Activated CD8-positive, alpha-beta memory T cell treated with anti-CD3 and anti-CD28 coated beads for 24 hours (primary cell): Measurements from ENCODE around the gene JAG1.

Source experiments
- DNase-seq: peaks from one replicate; pipeline ENCODE4 v3.0.0-alpha.2; 2020

Gene JAG1

DNA sequence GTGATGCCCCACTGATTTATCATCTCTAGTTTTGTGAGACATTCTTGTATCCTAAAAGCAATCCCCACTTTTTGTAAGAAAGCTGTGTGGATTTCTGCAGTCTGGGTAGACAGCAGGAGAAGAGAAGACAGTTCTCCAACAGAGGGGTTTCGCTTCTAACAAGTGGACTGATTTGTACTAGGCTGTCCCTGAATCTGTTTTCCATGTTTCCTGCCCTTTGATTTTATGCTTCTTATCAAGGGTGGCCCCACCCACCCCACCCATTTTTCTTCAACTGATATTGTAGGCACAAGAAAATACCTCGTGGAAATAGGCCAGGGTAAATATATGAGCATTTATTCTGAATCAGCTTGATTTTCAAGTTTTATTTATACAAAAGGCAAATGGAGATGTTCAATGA, 25.7 kb upstream of the JAG1 start:
- DNase-seq, result no peak

DNA sequence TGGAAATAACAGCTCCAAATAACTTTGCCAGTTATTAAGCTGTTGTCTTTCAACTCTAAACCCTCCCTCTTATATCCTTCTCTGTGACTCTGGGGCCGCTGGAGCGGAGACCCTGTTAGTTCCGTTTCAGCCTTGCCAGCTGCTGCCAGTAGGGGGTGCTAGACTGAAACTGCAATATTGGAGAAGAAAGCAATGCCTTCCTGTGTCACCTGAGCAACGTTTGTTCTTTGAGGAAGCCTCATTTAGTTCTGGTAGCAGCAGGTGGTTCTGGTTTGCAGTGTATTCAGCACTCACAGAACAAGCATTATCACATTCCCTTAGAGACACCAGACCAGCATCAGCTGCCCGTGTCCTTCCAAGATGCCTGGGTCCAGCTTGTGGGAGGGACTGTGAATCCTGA, 22.9 kb upstream of the JAG1 start:
- no peak for DNase-seq

DNA sequence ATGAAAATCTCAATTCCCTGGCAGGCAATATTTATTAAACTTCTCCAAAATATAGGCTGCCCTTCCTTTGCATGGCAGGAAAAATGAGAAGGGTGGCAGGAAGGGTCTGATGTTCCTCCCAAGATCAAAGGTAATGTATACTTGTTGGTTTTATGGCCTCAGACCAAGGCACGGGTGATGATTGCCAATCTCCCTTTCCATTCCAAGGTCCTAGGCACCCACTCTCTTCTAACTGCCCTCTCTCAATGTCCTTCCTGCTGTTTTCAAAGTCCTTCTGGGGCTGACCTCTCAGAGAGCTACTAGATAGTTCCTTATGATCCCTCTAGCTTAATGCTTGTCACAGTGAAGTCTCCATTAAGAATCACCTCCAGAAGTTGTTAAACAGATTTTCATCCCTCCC, 15.6 kb upstream of the JAG1 start:
- DNase-seq, result no peak

DNA sequence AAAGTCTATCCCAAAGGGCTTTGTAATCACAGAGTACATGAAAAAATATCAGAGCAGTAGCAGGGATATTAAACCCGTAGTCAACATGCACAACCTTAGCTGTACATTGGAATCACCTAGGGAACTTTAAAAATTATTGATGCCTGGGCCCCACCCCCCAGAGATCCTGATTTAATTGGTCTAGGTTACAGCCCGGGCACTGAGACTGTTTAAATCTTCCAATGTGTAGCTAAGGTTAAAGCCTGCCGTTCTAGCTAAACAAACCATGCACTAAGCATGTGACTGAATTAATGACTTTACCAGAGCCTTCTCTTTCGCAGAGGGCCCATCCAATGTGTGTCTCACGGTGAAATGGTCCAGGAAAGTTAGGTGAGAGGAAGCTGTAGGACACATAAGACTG, 14.1 kb upstream of the JAG1 start:
- no peak for DNase-seq

DNA sequence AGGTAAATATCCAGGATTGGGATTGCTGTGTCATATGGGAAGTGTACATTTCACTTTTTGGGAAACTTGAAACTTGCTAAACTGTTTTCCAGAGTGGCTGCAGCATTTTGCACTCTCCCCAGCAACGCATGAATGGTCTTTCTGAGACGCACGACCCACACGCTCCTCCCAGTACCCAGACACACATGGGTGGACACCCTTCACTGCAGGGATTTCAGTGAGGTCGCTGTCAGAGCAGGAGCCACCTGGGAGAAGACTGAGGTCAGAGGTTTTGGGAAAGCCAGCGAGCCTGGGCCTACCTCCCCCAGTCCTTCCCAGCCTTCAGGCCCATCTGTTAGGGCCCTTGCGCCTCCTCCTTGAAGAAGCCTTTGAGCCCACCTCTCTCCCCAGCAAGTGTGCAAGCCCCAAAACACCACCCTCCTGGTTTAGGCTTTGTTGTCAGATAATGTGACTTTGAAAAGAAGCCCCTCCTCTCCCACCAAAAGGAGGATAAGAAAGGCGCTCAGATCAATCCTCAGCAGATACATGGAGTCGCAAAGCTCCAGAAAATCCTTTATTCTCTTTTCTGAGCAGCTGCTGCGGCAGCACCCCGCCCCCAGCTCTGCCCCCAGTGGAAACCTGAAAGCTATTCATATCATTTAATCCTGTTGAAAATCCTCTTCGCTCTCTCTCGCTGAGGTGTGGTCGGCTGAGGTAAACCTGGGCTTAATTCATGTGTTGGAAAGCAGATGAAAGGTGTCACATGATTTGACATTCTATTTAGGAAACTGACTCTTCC, 12.7 kb upstream of the JAG1 start:
- no peak for DNase-seq

DNA sequence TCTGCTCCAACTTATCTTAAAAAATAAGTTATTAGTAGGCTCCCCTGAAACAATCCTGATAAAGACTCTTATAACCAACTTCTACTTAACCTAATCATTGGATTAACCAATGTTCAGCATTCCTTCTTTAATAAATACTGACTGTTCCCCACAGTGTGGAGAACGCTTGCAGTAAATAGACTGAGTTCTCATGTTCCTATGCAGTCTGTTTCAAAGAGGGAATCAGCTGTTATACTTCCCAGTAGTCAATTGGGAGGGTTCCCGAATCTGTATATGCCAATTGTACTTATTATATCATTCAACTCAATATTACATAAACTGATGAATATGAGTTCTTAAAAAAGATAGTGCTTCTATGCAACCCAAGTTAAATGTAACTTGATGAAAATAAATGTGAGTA, 9.7 kb upstream of the JAG1 start:
- DNase-seq, result no peak

DNA sequence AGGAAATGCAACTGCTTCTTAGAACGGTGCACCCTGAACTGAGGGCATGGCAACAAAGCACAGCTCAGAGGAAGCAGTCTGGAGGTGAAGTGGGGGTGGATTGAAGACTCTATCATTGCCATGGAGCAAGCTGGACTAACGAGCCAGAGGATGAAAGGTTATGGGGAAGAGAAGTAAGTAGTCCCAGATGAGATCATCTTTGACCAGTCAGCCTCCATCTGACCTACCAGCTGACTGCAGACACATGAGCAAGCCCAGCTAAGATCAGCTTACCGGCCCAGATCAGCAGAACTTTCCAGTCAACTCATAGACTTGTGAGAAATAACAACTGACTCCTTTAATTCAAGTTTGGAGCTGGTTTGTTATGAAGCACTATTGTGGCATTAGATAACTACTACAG, 9.1 kb upstream of the JAG1 start:
- no peak for DNase-seq

DNA sequence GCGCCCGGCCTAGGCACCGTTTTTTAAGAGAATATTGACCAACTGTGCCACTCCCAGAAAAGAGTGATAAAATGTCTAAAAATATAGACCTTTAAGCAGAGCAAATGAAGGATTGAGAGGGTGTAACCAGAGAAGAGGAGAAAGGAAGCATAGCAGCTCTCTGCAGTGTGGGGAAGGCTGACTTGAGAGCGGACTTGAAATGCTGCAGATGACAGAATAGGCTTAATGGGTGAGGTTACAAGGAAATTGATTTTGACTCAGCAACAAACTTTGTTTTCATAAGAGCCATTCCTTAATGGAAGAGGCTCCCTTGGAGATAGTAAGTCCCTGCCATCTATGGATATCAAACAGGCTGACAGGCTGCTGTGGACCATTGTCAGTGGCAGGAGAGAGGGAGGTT, 7.7 kb upstream of the JAG1 start:
- DNase-seq, result no peak

DNA sequence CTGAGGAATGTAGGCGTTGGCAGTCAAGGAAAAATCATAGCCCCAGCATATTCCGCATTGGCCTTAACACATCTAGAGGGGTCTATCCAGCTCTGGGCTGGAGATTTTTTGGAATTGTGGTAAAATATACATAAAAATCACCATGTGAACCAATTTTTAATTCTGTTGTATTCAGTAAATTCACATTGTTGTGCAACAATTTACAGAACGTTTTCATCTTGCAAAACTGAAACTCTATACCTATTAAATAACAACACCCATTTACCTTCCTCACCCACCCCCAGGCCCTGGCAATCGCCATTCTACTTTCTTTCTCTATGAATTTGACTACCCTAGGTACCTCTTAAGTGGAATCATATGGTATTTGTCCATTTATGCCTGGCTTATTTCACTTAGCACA, 6.8 kb upstream of the JAG1 start:
- DNase-seq, result no peak

DNA sequence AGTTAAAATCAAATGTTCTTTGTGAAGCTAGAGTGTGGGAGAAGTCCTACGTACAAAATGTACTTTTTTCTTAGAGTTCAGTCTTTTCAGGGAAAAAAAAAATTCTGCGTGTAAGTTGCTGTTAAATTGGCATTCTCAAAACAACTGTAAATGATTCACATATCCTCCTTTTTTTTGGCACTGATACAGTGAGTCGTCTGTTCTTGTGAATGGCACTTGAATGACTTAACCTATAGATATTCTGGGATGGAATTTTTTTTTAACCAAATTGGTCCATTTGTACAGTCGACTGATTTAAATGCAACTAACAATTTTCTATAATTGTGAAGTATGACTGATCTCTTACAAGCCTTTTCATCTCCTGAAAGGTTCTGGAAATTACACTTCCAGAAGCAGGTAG, 5.5 kb upstream of the JAG1 start:
- no peak for DNase-seq

DNA sequence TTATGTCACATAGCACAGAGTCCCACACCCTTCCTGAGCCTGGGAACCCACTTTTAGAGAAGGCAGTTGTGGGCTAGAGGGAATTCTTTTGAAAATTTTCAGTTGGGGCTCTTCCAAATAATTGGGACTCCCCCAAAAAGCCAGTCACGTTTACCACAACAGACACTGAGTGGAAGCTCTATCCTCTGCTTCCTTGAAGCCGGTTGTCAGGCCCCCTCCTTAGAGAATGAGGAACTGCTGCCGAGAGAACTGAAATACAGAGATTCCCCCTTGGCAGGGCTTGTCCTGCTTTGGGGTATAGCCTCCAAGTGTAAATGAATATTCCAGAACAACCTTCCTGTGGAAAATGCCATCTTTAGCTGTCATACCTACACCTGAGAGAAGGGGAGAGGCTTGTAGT, 2.7 kb upstream of the JAG1 start:
- DNase-seq, result no peak

DNA sequence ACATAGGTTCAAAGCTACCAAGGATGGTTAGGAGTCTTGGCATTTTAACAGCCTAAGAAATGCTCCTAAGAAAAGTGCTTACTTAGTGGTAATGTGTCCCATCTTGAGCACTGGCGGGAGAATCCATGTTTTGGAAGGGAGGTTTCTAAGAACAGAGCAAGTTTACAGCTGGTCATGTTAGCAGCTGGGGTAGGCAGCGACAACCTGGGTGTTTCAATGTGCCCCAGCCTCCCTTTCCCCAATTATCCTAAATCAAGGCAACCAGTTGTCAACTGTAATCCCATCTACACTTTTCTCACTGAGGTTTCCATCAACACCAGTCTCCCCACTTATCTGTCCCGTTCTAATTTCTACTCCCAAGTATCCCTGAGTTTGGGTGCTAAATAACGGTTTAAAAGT, 1.6 kb upstream of the JAG1 start:
- no peak for DNase-seq

DNA sequence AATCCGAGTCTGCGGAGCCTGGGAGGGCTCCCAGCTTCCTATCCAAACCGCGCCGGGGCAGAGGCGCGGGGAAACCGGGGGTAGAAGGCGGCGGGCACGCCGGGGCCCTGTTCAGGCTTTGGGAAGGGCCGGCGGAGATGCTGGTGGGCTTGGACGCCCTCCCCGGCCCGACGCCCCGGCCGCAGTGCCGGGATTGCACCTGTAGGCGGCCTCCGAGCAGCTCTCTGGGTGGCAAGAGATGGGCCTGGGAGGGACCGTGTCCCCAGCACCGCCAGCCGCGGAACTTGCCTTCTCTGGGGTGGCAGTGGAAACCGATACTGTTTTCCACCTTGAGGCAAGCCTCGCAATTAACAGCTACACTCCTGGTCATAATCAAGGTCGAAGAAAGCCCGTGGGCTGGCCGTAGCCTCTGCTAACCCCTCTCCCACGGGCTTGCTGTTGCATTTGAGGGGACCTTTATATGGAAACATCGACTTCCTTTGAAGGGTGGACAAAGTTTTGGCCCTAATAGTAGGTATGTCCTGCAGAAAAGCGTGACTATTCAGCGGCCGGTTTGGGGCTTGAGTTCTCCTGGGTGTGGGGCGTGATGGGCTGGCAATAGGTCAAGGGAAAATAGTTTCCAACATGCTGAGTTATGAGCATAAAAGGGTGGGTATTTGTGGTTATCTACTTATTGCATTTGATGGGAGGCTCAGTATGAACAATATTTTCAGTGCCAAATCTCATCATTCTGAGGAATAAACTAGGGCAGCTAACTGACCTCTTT, 1.1 kb upstream of the JAG1 start:
- peak; percentile 61 for DNase-seq

DNA sequence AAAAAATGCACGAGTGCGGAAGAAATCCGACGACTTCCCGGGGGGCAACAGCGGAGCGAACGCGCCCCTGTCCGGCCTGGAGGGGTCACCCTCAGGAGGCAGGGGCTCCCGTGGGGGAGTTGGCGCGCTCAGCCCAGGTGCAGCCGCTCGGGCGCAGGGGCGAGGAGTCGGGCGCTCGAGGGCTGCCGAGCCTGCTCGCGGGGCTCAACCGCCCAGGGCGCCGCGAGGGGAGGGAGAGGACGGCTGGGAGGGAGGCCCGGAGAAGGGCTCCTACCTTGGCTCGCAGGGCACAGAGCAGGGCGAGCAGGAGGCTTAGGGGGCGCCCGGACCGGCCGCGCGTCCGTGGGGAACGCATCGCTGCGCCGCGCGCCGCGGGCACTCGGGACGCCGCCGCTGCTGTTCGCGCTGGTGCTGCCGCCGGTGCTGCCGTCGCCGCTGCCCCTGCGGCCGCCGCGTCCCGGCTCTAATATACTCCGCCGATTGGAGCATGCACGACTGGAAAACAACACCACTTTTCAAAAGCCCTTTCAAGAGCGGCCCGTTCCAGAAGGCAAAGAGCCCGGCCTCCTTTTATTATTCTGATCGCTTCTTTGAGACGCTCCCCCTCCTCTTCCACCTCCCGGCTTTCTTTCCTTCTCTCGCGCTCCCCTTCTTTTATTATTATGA, 490 bp downstream of the JAG1 start:
- peak; percentile 62 for DNase-seq

DNA sequence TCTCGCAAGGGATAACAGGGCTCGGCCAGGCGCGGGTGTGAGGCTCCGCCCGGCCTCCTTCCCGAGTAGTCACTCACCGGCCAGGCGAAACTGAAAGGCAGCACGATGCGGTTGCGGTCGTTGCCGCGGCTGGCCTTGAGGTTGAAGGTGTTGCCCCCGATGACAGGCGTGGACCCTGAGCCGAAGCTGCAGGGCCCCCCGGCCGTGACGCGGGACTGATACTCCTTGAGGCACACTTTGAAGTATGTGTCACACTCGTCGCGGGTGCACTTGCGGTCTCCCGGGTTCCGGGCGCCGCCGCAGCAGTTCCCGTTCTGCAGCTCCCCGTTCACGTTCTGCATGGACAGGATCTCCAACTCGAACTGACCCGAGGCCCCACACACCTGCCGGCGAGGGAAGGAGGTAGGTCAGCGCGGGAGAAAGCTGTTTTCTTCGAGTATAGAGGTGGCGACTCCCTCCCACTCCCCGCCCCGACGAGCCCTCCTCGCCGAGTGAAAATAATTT, 1.1 kb downstream of the JAG1 start:
- DNase-seq, result peak; percentile 73

DNA sequence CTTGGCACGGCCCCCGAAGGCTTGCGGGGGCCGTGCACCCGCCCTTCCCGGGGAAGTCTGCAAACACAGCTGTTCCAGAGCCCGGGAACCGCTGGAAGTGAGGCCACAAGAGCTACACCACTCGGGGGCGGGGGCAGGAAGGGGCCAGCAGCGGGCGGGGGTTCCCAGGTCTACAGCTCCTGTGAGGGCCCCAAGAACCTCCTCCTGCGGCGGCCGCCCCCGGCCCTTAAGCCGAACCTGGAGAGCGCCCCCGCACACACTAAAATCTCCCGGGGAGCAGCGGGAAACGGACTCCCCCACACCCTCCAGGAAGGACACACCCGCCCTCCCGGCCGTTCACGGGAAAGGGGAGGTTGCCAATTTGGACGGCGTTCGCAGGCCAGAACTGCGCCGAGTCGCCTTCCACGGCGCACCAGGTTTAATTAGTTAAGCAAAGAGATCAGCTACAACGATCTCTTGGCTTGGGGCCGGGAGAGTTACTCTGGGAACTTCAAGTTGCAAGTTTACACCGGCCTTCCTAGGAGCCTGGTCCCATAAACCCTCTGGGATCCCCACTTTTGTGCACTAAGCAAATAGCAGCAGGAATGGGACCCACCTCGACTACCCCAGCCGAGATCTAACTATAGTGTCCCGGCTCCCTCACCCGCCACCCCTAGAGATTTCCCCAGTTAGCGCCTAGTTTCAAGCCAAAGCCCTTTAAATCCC, 1.7 kb downstream of the JAG1 start:
- DNase-seq, result no peak

DNA sequence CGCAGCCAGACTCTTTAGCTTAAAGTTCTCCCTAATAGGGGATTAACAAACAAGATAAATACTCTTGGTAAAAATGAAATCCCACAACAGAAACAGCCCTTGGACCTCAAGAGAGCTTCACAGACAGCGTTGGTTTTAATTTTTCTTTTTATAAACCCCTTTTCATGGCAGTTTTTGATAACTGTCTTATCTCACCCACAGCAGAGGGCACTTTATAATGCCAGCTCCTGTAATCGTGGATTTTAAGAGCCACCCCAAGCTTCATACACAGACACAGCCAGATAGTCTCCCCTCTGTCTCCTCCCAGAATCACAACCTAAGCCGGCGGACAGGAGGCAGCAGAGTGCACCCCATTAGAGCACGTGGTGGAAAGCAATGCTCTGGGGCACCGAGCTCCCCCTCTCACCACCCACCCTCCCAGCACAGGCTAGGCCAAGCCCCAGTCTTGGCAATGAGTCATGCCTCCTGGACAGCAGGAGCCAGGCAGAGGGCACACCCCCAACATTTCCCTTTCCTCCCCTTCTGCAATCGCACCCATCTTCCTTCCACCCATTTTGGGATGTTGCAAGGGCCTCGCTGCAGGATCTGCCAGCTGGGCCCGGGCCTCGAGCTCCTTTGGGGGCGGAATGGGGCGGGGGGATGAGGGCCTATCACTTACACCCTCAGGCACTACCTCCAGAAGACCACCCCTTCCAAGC, 2.4 kb downstream of the JAG1 start:
- DNase-seq, result peak; percentile 60

DNA sequence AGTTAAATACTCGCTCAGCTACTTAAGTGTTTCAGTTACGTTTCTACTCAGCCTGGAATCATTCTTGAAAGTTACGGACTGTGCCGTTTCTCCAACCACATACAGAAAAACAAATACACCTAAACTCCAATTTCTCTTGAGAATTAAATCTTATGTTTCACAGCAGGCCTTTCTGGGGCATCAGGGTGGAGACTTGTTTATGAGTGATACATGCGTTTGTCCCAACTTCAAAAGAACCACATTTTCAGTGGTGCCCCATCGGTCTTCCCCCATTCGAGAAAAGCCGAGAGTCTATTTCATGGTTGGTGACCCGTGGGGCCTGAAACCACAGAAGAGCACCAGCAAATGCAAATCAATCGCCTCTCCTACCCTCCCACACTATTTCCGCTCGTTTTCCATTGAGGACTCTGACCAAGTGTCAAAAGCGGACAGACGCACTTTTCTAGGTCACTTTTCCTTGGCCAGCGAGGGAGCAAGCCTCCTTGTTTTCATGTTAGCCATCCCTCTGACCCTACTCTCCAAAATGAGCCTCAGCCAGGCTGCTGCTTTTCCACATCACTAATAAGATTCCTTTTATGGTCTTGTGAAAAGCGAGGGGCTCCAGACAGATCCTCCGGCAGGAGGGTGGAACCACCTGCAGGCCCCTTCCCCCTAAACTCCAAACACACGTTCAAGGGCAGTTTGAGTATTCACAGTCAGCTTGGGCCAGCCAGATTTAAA, 3.1 kb downstream of the JAG1 start:
- DNase-seq, result no peak

DNA sequence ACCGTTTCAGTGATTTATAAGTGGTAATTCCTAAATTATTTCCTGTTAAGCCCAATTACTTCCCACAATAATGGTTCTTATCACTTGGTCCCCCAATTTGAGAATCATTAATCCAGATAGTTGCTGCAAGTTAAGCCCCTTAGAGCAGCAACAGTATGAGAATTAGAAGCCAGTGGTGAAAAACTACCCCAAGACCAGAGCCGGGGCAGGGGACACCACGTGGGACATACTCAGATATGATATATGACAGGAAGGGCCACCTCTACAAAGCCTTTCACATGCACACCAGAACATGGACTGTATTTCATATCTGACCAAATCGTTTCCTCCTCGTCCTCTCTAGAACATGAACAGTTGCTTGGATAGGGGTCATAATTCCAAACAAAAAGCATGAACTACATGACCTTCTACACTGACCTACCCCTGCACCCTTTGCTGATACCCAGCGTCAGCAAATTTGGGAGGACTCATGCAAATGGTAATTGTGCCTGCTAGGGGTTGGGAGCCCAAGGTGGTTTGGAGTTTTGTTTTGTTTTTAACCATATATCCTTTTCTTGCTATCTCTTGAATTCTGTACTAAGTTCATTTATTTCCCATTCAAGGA, 3.9 kb downstream of the JAG1 start:
- no peak for DNase-seq

DNA sequence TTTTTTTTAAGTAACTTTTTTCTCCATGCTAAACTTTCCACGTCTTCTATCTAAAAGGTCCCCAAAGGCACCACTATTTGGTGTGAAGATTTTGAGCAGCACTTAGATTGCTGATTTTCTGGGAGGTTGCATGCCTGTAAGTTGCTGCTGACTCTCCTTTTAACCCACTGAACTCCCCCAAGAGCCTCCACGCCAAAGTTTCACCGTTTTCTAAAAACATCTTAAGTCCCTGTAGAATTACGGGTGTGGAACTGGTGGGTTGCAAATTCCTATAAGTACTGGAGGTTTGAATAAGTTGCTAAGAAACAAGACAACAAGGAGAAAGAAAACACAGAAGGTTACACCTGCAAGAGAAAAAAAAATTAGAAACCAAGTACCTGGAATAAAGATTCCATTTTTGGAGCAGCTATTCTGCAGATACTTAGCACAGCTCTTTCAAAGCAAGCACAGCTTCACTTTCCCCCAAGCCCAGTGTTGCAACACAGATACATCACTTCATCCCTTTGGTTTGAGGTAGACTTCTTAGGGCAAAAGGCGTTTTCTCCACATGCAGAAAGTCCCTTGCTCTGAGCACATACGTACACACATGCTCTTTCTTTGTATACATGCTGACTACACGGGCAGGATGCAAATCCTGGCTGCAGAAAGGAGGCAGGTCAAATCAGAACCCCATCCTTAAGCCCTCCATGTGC, 5.0 kb downstream of the JAG1 start:
- DNase-seq, result no peak
